GM06990 (cell line): ENCODE data around the gene PMCH.

Experiments
- DNase-seq: peaks from one replicate; pipeline ENCODE4 v3.0.0-alpha.2; 2011; ENCODE audit not compliant: insufficient read length; ENCODE audit errors: extremely low read depth
- H3K27me3 ChIP-seq: replicated peaks from 2 replicates; pipeline ENCODE4 v1.6.0; 2011; ENCODE audit warnings: low read length; ENCODE audit not compliant: control insufficient read depth, insufficient read depth
- H3K36me3 ChIP-seq: 2 replicates; pipeline ENCODE4 v1.5.1; 2011; ENCODE audit warnings: low read length; ENCODE audit not compliant: control insufficient read depth, insufficient read depth
- H3K4me3 ChIP-seq: replicated peaks from 2 replicates; pipeline ENCODE4 v1.5.1; 2011; ENCODE audit warnings: low read depth, mild to moderate bottlenecking, control low read depth, low read length
- TF ChIP-seq, protein P1 (sequence below): IDR thresholded peaks from 2 replicates; pipeline ENCODE4 v1.5.1; 2011; ENCODE audit warnings: low read length, control low read depth, mild to moderate bottlenecking, inconsistent platforms; ENCODE audit not compliant: insufficient read depth, poor library complexity, severe bottlenecking

Gene PMCH

DNA sequence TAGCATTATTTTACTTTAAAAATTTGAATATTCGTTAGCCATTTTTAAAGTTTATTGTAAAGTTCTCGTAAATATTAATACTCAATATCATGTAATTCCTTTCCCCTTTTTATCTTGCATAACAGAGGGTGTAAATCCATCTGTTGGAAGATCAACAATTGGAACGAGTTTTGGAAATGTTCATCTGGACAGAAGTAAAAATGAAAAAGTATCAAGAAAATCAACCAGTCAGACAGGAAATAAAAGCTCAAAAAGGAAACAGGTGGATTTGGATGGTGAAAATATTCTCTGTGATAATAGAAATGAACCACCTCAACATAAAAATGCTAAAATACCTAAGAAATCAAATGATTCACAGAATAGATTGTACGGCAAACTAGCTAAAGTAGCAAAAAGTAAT, 1.8 kb downstream of the PMCH start:
- H3K27me3 ChIP-seq = no peaks in the 10 kb centered on the region
- no peak overlapping the region for H3K4me3 ChIP-seq
- H3K36me3 ChIP-seq = no peaks in the 10 kb centered on the region
- DNase-seq = no peak
- TF ChIP-seq, protein P1, sequence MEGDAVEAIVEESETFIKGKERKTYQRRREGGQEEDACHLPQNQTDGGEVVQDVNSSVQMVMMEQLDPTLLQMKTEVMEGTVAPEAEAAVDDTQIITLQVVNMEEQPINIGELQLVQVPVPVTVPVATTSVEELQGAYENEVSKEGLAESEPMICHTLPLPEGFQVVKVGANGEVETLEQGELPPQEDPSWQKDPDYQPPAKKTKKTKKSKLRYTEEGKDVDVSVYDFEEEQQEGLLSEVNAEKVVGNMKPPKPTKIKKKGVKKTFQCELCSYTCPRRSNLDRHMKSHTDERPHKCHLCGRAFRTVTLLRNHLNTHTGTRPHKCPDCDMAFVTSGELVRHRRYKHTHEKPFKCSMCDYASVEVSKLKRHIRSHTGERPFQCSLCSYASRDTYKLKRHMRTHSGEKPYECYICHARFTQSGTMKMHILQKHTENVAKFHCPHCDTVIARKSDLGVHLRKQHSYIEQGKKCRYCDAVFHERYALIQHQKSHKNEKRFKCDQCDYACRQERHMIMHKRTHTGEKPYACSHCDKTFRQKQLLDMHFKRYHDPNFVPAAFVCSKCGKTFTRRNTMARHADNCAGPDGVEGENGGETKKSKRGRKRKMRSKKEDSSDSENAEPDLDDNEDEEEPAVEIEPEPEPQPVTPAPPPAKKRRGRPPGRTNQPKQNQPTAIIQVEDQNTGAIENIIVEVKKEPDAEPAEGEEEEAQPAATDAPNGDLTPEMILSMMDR = no peak

DNA sequence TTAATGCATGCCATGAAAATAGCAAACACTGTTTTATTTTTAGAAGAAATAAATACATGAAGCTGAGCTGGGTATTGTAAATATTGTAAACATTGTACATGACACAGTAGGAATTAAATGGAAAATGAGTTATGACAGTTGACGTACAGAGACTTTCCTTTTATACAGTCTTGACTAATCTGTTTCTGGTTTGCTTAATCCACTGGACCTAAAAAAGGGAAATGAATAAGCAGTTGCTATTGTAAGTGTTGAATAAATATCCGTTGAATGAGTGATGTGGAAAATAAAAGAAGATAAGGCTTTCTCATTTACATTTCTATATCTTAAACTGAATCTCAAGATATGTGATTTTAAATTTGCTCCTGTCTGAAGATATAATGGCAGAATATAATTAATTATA, 15.0 kb downstream of the PMCH start:
- TF ChIP-seq, protein P1 = no peak
- DNase-seq = no peak
- Histone ChIP-seq H3K27me3 (no peaks in the 10 kb centered on the region), H3K4me3 (no peak overlapping the region), H3K36me3 (no peaks in the 10 kb centered on the region)

DNA sequence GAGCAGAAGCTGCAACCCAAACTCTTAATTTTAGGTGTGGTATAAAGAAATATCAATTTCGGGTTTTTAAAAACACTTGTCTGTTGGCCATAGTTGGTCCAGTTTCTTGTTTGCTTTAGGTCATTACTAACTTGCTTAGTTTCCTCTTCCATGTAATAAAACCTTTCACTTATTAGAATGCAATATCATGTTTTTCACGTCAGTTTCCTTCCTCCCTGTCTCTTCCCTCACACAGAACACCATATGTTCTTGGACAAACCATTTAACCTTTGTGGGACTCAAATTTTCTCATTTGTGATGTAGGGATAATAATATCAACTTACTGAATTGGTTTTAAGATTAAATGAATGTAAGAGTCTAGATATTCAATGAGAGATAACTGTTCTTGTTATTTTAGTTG, 22.9 kb downstream of the PMCH start:
- no peaks in the 10 kb centered on the region for H3K36me3 ChIP-seq
- H3K27me3 ChIP-seq = no peaks in the 10 kb centered on the region
- no peak for DNase-seq
- H3K4me3 ChIP-seq = no peak overlapping the region
- TF ChIP-seq, protein P1 = no peak

DNA sequence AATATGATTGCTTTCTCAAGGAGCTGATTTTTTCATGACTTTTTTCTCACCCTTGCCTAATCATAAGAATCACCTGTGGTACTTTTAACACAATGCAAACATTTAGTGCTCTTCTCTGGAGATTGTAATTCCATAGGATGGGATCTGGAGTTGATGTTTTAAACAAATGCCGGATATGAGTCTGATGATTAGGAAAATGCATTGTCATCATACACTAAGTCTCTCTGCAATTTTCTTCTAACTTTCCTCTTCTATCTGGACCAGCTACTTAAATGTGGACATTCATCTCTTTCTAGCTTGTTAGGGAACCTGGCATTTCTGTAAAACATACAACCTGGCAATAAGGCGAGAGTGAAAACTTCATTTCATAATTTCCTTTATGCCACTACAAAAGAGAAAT, 23.5 kb downstream of the PMCH start:
- Histone ChIP-seq H3K4me3 (no peak overlapping the region), H3K36me3 (no peaks in the 10 kb centered on the region), H3K27me3 (no peaks in the 10 kb centered on the region)
- DNase-seq = no peak
- TF ChIP-seq, protein P1 = no peak

DNA sequence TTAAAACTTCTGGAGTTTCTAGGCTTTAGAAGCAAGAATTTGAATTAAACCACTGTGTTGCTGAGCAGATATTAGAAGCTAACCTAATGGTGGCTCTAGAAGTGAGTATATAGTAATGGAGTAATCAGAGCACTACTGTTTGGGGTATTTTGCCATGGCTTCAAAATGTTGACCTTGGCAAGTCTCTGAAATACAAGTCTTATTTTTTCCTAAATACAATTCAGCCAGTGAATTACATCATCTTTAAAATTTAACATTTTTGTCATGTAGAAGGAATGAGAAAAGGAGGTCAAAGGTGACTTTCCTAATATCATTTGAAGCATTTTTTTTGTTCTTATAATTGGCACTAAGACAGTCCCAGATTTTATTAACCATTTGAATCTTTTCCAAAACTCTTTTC, 25.2 kb downstream of the PMCH start:
- TF ChIP-seq, protein P1 = no peak
- Histone ChIP-seq H3K27me3 (no peaks in the 10 kb centered on the region), H3K4me3 (no peak overlapping the region), H3K36me3 (no peaks in the 10 kb centered on the region)
- DNase-seq = no peak

DNA sequence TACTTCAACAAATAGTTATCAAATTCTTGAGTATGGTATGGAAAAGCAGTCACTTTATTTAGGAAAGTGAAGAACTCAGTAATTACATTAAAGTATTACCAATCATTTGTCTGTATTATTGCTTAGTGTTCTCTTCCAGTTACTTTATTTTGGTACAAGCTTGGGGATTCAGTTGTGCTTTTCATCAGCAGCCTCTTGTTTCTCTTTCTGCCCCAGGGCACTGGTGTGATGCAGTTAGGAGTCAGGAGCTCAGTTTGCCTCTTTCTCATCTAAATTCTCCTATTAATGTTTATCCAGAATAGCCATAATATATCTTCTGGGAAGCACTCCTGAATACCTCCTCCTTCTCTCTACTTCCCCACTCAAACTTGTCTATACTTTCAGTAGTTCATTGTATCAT, 25.7 kb downstream of the PMCH start:
- Histone ChIP-seq H3K36me3 (no peaks in the 10 kb centered on the region), H3K27me3 (no peaks in the 10 kb centered on the region), H3K4me3 (no peak overlapping the region)
- TF ChIP-seq, protein P1 = no peak
- DNase-seq = no peak
